Esophagus (tissue), 2 donors: Measurements from ENCODE around the gene SORBS1. TPM values are rescaled to one million over a fixed set of nuclear protein-coding genes. Genes with fewer than 3 reads are reported as not detected.
A peak's percentile ranks its signal among the peaks of the same experiment; 100 is the strongest.

Source experiments
- H3K27ac ChIP-seq, 2 donors: one replicate each; pipeline ENCODE4 v1.5.1; 2013; ENCODE audit warnings: low read depth in 2 of 2, mild to moderate bottlenecking in 2 of 2, inconsistent platforms in 1 of 2, low read length in 1 of 2, moderate library complexity in 1 of 2
- H3K27me3 ChIP-seq, 2 donors: one replicate each; pipeline ENCODE4 v1.6.1; 2013; ENCODE audit warnings: low read length in 2 of 2, control low read depth in 1 of 2, mild to moderate bottlenecking in 1 of 2; ENCODE audit not compliant: insufficient read depth in 2 of 2, control insufficient read depth in 1 of 2
- H3K36me3 ChIP-seq, 2 donors: one replicate each; pipeline ENCODE4 v1.6.1; 2013; ENCODE audit warnings: low read length in 1 of 2; ENCODE audit not compliant: control insufficient read depth in 2 of 2, insufficient read depth in 2 of 2
- H3K4me1 ChIP-seq, 2 donors: one replicate each; pipeline ENCODE4 v1.6.1; 2013; ENCODE audit warnings: low read length in 1 of 2; ENCODE audit not compliant: control insufficient read depth in 2 of 2, insufficient read depth in 2 of 2
- H3K4me3 ChIP-seq, 2 donors: one replicate each; pipeline ENCODE4 v1.5.1; 2013; ENCODE audit warnings: low read length in 2 of 2, mild to moderate bottlenecking in 2 of 2, low read depth in 1 of 2, moderate library complexity in 1 of 2
- H3K9me3 ChIP-seq, 2 donors: one replicate each; pipeline ENCODE4 v1.6.1; 2013; ENCODE audit warnings: mild to moderate bottlenecking in 2 of 2, low read depth in 1 of 2, low read length in 1 of 2, moderate library complexity in 1 of 2; ENCODE audit not compliant: control insufficient read depth in 2 of 2, insufficient read depth in 1 of 2
- WGBS, 2 donors: extraction: QIAGEN DNeasy Blood & Tissue Kit; methylation state at CpG; one replicate each; pipeline ENCODE4 v1.1.7; 2013; 5-methylcytosine and 5-hydroxymethylcytosine counted together
- polyA plus RNA-seq, 2 donors: library from polyadenylated mRNA; stranded (reverse); fragments of 200-250 nt; gene quantifications; one replicate each; pipeline ENCODE4 v1.2.3, GENCODE V29; 2013
- donor health status: healthy with polysubstance abuse.
- donor health status: Bipolar disorder and iron deficiency.

SORBS1 gene
- polyA plus RNA-seq, 2 donors: 32.7 to 66.3 TPM

DNA sequence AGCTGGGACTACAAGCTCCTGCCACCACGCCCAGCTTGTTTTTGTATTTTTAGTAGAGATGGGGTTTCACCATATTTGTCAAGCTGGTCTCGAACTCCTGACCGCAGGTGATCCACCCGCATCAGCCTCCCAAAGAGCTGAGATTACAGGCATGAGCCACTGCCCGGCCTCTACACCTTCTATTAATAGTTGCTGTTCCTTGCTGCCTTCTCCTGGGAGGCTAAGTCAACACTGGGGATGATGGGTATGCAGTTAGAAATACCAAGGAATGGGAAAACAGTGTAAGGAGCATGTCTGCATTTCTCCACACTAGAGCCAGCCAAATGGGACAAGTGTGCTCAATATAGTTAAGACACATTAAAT is 173.1 kb downstream of the SORBS1 start:
- 76 to 82% methylated on average over 5 of the region's 5 CpGs for WGBS, 2 donors
- Histone ChIP-seq H3K9me3 (no peaks in the 10 kb centered on the region), H3K4me3 (no peak overlapping the region), H3K4me1 (peaks cover 0 to 3% of the 10 kb centered on the region in 2 donors), H3K36me3 (no peaks in the 10 kb centered on the region), H3K27ac (peak overlapping the region in 1 of 2 donors; percentile 7), H3K27me3 (no peaks in the 10 kb centered on the region)

DNA sequence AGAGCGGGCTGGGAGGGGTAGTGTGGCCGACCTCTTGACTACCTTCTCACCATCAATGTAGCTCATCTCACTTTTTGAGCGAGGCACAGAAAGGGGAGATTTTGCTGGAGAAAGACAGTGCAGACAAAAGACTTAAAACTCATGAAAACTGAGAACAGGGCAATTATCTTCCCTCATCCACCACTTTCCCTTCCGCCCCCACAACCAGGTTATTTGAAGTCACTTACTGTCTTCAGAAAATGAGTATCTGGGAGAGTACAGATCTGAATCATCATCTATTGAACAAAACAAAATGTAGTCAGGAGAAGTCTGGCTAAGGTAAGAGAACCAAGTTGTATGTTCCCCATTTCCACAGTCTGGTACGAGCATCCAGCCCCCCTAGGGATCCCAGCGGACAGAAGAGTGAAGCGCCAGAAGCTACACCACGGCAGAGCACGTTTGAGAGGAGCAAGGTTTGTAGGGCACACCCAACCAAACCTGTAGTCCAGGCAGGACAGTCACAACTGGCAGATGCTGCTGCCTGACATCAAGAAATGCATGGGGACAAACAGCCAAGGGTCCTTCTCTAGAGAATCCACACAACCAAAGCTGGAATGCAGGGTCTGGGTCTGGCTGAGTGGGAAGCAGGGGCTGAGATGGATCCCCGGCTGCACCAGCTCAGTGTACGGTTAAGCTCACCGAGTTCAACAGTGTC is 177.0 kb downstream of the SORBS1 start:
- Histone ChIP-seq H3K4me1 (peaks cover 0 to 3% of the 10 kb centered on the region in 2 donors), H3K27me3 (no peaks in the 10 kb centered on the region), H3K9me3 (no peaks in the 10 kb centered on the region), H3K27ac (no peak overlapping the region), H3K4me3 (no peak overlapping the region), H3K36me3 (no peaks in the 10 kb centered on the region)
- 87 to 91% methylated on average over 12 of the region's 12 CpGs for WGBS, 2 donors

DNA sequence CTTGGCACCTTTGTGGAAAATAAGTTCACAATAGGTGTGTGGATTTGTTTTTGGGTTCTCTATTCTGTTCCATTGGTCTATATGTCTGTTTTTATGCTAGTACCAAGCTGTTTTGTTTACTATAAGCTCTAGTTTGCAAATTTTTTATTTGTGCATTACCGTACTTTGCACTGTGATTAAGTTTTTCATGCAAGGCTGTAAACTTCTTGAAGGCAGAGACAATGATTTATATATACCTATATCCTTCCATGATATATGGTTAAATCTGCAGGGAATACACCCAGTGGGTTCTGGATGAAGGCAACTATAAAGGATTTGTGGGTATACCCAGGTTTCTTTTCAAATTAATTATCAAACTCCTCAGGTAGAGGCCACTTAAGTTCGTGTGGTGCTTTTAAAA is 178.6 kb downstream of the SORBS1 start:
- WGBS, 2 donors: 84 to 87% methylated on average over 2 of the region's 2 CpGs

DNA sequence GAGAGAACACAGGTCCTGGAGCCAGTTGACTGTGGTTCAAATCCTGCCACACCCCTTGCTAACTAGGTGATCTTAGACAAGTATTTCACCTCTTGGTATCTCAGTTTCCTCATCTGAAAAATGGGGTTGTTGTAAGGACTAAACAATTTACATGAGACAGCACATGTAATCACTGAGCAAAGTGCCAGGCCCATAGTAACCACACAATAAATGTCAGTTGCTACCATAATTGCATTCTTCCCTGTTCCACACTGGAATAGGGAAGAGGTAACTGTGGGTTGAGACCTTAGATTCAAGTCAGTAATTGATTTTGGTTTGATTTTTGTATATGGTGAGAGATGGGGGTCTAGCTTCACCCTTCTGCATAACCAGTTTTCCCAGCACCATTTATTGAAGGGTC is 179.0 kb downstream of the SORBS1 start:
- H3K36me3 ChIP-seq: no peaks in the 10 kb centered on the region
- H3K27ac ChIP-seq: no peak overlapping the region
- H3K4me1 ChIP-seq: no peaks in the 10 kb centered on the region
- H3K4me3 ChIP-seq: no peak overlapping the region
- H3K27me3 ChIP-seq: no peaks in the 10 kb centered on the region
- H3K9me3 ChIP-seq: no peaks in the 10 kb centered on the region

More for the DNA sequence above, 178.6 kb downstream of the SORBS1 start:
- Histone ChIP-seq H3K9me3 (no peaks in the 10 kb centered on the region), H3K4me3 (no peak overlapping the region), H3K4me1 (no peaks in the 10 kb centered on the region), H3K27ac (no peak overlapping the region), H3K36me3 (no peaks in the 10 kb centered on the region), H3K27me3 (no peaks in the 10 kb centered on the region)

DNA sequence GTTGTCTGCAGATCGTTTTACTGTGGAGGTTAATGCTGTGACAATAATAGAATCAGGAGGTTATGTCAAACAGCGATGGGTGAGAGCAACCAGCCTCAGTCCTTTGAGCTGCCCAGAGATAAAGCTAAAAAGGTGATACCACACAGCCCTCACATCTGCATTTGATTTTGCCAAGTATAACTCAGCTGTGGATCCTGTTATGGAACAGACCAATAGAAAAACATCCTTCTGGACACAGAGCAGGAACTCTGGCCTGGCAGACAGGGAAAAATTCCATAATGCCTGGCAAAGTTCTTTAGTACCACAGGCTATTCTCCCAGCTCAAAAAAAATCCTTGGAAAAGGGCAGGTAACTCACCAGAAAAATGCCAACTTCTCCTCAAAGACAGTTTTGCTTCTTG is 183.2 kb downstream of the SORBS1 start:
- 52 to 59% methylated on average over 2 of the region's 2 CpGs for WGBS, 2 donors
- no peaks in the 10 kb centered on the region for H3K36me3 ChIP-seq
- no peaks in the 10 kb centered on the region for H3K27me3 ChIP-seq
- H3K9me3 ChIP-seq: no peaks in the 10 kb centered on the region
- H3K27ac ChIP-seq: no peak overlapping the region
- no peaks in the 10 kb centered on the region for H3K4me1 ChIP-seq
- H3K4me3 ChIP-seq: no peak overlapping the region

DNA sequence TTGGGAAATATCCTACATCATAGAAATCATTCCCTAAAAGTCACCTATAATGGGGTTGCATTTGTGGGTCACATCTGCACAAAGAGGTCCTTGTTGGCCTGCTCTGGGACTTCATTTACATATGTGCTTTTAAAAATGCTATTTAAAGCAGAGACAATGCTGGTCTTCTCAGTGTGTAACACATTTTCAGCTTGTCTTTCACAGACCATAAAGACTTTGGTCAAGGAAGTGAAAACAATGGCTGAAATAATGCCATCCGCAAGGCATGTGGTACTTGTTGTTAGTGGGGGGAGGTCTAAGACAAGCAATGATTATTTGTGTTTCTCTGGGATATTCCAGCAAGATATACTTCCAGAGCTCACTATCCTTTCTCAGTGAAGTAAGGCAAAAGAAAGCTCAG is 185.8 kb downstream of the SORBS1 start:
- no peaks in the 10 kb centered on the region for H3K36me3 ChIP-seq

DNA sequence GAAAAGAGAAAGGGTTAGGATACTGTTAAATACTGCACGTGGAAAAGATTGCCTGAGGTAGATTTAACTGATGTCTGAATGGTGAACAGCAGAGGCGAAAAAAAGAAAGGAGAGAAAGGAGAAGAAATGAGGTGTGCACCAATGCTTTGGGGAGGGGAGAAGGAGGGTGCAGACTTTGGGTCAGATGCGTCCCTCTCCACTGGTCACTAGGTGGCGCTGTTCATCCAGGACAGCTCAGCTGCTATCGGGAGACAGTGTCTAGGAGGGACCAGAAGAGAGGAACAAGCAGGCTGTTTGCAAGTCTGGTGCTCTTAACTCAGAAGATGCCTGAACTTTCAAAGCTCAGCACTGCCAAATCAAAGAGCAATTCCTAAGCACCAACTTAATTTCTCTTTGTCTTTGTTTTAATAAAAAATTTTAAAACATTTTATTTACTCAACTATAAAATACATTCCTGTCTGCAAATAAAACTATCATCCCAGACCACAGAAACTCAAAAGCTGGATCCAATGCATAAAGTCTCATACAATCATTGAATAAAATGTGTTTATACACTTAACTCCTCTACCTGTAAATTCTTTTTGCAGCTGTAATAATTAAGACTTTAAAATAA is 186.5 kb downstream of the SORBS1 start:
- Histone ChIP-seq H3K4me3 (no peak overlapping the region), H3K27ac (no peak overlapping the region), H3K27me3 (no peaks in the 10 kb centered on the region), H3K4me1 (no peaks in the 10 kb centered on the region), H3K9me3 (no peaks in the 10 kb centered on the region), H3K36me3 (no peaks in the 10 kb centered on the region)
- 11 to 15% methylated on average over 5 of the region's 5 CpGs for WGBS, 2 donors

More for the DNA sequence above, 185.8 kb downstream of the SORBS1 start:
- no peaks in the 10 kb centered on the region for H3K9me3 ChIP-seq
- H3K27me3 ChIP-seq: no peaks in the 10 kb centered on the region
- no peak overlapping the region for H3K4me3 ChIP-seq
- no peaks in the 10 kb centered on the region for H3K4me1 ChIP-seq
- no peak overlapping the region for H3K27ac ChIP-seq
- 85 to 87% methylated on average over 1 of the region's 1 CpG for WGBS, 2 donors

DNA sequence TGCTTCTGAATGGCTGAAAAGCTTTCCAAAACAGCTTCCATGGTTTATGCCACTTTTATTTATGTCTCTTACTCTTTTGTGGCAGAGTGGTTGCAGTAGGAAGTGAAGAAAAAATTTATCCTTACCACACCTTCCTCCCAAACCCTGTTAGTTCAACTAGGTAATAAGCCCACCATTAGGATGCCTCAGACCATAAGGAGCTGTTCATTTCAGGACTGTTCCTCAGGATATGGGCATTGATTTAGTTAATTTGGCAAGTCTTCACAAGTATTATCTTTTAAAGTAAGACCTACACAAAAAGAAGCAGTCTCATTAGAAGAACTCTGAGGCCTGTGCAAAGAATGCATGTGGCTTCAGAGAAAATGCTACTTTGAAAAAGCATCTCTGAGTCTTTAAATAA is 187.5 kb downstream of the SORBS1 start:
- no peaks in the 10 kb centered on the region for H3K36me3 ChIP-seq
- H3K27ac ChIP-seq: no peak overlapping the region
- no peaks in the 10 kb centered on the region for H3K9me3 ChIP-seq
- no peak overlapping the region for H3K4me3 ChIP-seq
- no peaks in the 10 kb centered on the region for H3K4me1 ChIP-seq
- H3K27me3 ChIP-seq: no peaks in the 10 kb centered on the region

DNA sequence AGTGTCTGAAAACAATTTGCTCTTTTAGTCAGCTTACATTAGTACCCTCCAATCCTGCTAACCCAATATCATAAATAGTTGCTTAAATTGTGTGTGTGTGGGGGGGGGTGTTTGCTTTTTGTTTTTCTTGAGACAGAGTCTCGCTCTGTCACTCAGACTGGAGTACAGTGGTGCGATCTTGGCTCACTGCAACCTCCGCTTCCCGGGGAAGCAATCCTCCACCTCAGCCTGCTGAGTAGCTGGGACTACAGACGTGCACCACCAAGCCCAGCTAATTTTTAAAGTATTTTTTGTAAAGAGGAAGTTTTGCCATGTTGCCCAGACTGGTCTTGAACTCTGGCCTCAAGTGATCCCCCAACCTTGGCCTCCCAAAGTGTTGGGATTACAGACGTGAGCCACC is 196.8 kb downstream of the SORBS1 start:
- no peak overlapping the region for H3K27ac ChIP-seq

DNA sequence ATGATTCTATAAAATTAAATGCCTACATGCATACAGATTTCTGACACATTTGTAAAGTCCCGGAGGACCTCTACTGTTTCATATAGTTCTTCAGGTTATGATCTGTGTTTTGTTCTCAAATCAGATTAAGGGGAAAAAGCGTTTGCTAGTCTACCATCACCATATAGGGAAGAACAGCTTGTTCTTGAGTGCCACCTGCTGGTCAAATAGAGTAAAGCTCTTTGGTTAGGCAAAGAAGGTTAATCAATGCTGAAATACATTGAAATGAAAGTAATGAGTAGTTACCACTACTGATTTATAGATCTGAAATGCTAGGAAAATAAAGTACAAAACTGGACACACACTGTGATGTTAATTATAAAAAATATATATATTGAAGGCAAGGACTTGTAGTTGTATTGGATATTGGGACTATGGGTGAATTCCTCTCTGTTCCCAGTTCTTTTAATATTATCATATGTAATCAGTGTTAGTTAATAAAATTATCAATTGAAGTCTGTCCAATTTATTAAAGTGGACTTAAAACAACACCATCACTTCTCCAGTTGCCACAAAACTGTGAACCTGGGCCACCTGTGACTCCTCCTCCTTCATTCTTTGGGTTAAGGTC is 197.8 kb downstream of the SORBS1 start:
- no peaks in the 10 kb centered on the region for H3K9me3 ChIP-seq
- H3K4me3 ChIP-seq: no peak overlapping the region
- no peaks in the 10 kb centered on the region for H3K4me1 ChIP-seq
- 4 to 6% methylated on average over 2 of the region's 2 CpGs for WGBS, 2 donors
- H3K27me3 ChIP-seq: no peaks in the 10 kb centered on the region
- H3K27ac ChIP-seq: no peak overlapping the region
- H3K36me3 ChIP-seq: peaks cover 3% of the 10 kb centered on the region in 2 donors

More for the DNA sequence above, 196.8 kb downstream of the SORBS1 start:
- H3K4me1 ChIP-seq: no peaks in the 10 kb centered on the region
- H3K9me3 ChIP-seq: no peaks in the 10 kb centered on the region
- 74 to 86% methylated on average over 6 of the region's 6 CpGs for WGBS, 2 donors
- H3K27me3 ChIP-seq: no peaks in the 10 kb centered on the region
- H3K36me3 ChIP-seq: peaks cover 3% of the 10 kb centered on the region in 2 donors
- no peak overlapping the region for H3K4me3 ChIP-seq
